HFFc6 (cell line): ENCODE data around the gene ALK. TPM values are rescaled to one million over a fixed set of nuclear protein-coding genes. Genes with fewer than 3 reads are reported as not detected.

Experiments
- DNase-seq: peaks from one replicate; pipeline ENCODE4 v3.0.0-alpha.2; 2018
- H3K27ac Mint-ChIP-seq: 2 replicates; pipeline ENCODE4 v1.8.0; 2020; ENCODE audit warnings: mild to moderate bottlenecking, mixed read lengths
- H3K27me3 Mint-ChIP-seq: 2 replicates; pipeline ENCODE4 v1.8.0; 2021; ENCODE audit warnings: mild to moderate bottlenecking, moderate library complexity, mixed read lengths; ENCODE audit not compliant: insufficient read depth
- H3K36me3 Mint-ChIP-seq: 2 replicates; pipeline ENCODE4 v1.8.0; 2021; ENCODE audit warnings: low read depth, mixed read lengths
- H3K4me1 Mint-ChIP-seq: 2 replicates; pipeline ENCODE4 v1.8.0; 2020; ENCODE audit warnings: low read depth, mixed read lengths
- H3K4me3 Mint-ChIP-seq: 2 replicates; pipeline ENCODE4 v1.8.0; 2020; ENCODE audit warnings: mild to moderate bottlenecking, moderate library complexity, mixed read lengths
- H3K9me3 Mint-ChIP-seq: 2 replicates; pipeline ENCODE4 v1.8.0; 2020; ENCODE audit warnings: mild to moderate bottlenecking, mixed read lengths
- total RNA-seq, 6 experiments: library from RNA; stranded (reverse); fragmentation: NEBNext Ultra II Directional; extraction: Animal tissue kit (Norgen Biotek cat#: 25700); gene quantifications; 2 replicates in 1 of 6; 3 replicates in 5 of 6; pipeline ENCODE4 v1.2.3, GENCODE V29; 2021
- TF ChIP-seq, protein P1 (sequence below): fragments of 200-600 bp; sonication (generic); IDR thresholded peaks from 2 replicates; pipeline ENCODE4 v1.5.0; 2021; ENCODE audit warnings: antibody characterized with exemption, mild to moderate bottlenecking

ALK gene
- total RNA-seq, 6 experiments from 2014 or later = not detected

DNA sequence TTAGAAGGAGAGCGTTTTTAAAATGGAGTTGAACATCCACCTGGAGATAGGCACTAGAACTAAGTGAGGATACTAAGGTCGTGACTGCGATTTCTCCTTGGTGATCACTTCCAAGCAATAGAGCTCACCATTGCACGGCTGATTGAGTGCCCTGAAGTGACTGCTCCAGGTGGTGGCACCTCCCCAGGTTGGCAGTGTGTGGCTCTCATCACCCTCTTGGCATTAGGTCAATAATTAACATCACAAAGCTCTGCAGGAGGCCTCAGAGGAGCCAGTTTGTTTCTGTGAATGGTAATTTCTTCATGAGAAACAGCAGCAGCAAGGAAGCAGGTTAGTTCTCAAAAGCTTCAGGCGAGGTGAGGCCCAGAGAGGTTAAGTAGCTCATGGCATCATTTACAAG is 546.6 kb downstream of the ALK start:
- H3K27ac Mint-ChIP-seq = no peak overlapping the region
- H3K4me1 Mint-ChIP-seq = no peaks in the 10 kb centered on the region
- TF ChIP-seq, protein P1, sequence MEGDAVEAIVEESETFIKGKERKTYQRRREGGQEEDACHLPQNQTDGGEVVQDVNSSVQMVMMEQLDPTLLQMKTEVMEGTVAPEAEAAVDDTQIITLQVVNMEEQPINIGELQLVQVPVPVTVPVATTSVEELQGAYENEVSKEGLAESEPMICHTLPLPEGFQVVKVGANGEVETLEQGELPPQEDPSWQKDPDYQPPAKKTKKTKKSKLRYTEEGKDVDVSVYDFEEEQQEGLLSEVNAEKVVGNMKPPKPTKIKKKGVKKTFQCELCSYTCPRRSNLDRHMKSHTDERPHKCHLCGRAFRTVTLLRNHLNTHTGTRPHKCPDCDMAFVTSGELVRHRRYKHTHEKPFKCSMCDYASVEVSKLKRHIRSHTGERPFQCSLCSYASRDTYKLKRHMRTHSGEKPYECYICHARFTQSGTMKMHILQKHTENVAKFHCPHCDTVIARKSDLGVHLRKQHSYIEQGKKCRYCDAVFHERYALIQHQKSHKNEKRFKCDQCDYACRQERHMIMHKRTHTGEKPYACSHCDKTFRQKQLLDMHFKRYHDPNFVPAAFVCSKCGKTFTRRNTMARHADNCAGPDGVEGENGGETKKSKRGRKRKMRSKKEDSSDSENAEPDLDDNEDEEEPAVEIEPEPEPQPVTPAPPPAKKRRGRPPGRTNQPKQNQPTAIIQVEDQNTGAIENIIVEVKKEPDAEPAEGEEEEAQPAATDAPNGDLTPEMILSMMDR = no peak

DNA sequence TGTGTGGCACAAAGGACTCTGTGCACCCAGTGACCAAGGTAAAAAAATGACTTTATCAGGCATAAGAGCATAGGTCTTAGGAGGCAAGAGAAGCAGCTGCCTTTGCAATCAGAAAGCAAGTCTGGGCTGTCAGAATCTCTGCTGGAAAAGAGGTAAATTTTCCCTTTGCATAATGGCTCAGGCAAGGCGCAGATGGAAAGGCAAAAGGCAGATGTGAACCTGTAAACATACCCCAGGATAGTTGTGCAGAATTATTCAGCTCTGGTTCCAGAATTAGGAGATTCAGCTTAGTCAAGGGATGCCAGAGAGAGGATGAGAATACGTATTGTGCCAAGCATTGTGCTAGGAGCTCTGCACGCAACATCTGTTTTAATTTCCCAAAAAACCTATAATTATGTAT is 547.5 kb downstream of the ALK start:
- Mint-ChIP-seq H3K36me3 (no peaks in the 10 kb centered on the region), H3K4me3 (no peak overlapping the region), H3K27me3 (peaks cover 6% of the 10 kb centered on the region), H3K27ac (no peak overlapping the region), H3K9me3 (no peaks in the 10 kb centered on the region), H3K4me1 (no peaks in the 10 kb centered on the region)
- DNase-seq = no peak
- TF ChIP-seq, protein P1 = no peak

More for the DNA sequence above, 546.6 kb downstream of the ALK start:
- no peak for DNase-seq
- H3K36me3 Mint-ChIP-seq = no peaks in the 10 kb centered on the region
- H3K9me3 Mint-ChIP-seq = no peaks in the 10 kb centered on the region
- H3K27me3 Mint-ChIP-seq = peaks cover 5% of the 10 kb centered on the region
- no peak overlapping the region for H3K4me3 Mint-ChIP-seq

DNA sequence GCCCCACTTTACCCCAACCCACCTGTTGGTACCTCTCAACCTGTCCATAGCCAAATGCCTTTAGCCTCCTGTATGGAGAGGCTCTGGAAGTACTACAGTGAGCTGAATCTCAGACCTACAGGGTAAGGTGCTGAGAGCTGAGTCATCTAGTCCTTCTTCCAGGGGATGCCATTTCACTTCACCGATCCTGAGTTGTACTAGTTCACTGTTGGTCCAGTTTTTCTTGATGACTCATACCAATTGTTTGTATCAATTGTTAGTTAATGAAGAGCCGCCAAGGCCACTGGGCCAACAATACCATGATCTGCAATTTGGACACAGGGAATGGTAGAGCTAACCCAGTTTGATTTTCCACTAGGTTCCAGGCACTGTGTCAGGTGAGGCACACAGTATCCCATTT is 549.2 kb downstream of the ALK start:
- TF ChIP-seq, protein P1 = no peak
- no peaks in the 10 kb centered on the region for H3K4me1 Mint-ChIP-seq
- no peaks in the 10 kb centered on the region for H3K36me3 Mint-ChIP-seq
- no peak for DNase-seq
- H3K27me3 Mint-ChIP-seq = peaks cover 6% of the 10 kb centered on the region
- no peak overlapping the region for H3K4me3 Mint-ChIP-seq
- H3K27ac Mint-ChIP-seq = no peak overlapping the region
- no peaks in the 10 kb centered on the region for H3K9me3 Mint-ChIP-seq

DNA sequence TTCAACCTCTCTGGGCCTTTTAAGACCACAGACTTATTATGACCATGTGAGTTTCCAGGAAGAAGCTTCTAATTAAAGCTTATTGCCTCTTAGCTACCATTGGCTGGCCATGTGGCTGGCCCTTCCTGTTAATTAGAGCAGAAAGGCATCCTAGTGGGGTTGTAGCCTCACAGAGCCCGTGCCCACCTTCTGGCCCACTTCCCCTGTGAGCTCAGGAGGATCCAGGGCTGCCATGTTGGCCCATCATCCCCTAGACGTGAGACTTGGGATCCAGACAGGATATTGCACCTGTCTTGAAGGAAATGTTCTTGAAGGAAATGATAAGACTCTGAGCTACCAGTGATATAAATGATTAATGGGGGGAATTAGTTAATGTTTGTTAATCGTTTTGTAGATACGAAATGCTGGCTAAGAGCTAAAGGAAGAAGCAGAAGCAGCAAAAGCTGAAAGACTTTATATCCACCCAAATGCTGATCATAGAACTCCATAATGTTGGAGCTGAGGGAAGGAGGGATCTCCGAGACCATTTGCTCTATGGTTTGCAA is 550.7 kb downstream of the ALK start:
- Mint-ChIP-seq H3K27me3 (peaks cover 12% of the 10 kb centered on the region), H3K27ac (no peak overlapping the region), H3K4me1 (no peaks in the 10 kb centered on the region), H3K9me3 (no peaks in the 10 kb centered on the region), H3K36me3 (no peaks in the 10 kb centered on the region), H3K4me3 (no peak overlapping the region)
- TF ChIP-seq, protein P1 = no peak
- no peak for DNase-seq

DNA sequence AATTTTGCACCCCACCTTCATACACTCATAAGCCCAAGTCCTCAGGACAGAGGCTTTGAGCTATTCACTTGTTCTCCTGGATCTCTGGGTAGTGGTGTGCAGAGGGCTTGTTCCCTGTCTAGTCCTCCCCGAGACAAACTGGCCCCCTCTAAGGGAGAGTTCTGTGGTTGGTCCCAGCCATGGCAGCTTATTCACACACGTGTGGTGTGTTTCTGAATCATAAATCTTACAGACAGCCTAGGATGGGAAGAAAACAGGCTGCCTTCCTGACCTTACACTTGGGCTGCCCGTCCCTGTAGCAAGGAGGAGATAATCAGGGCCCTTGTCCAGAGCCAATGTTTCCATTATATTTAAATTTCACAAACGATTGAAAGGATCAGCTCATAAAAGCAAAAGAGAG is 551.2 kb downstream of the ALK start:
- no peaks in the 10 kb centered on the region for H3K36me3 Mint-ChIP-seq
- H3K4me1 Mint-ChIP-seq = no peaks in the 10 kb centered on the region
- no peaks in the 10 kb centered on the region for H3K9me3 Mint-ChIP-seq
- DNase-seq = no peak
- TF ChIP-seq, protein P1 = no peak
- peaks cover 12% of the 10 kb centered on the region for H3K27me3 Mint-ChIP-seq
- H3K27ac Mint-ChIP-seq = no peak overlapping the region
- H3K4me3 Mint-ChIP-seq = no peak overlapping the region

DNA sequence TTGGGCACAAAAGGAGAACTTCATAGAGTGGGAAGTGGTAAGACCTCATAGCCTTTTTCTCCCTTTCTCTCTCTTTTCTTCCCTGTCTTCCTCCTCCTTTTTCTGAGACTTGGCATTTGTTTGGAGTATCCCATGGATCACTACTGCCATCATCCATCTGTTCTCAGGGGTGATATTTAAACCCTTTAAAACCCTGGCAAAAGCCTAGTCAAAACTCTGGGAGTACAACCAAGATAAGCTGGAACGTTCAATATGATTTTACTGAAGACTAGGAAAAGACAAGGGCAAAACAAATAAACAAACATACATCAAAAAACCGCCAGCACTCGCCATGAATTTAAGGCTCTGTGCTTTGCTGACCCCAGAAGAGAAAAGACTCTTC is 552.7 kb downstream of the ALK start:
- Mint-ChIP-seq H3K27me3 (peaks cover 10% of the 10 kb centered on the region), H3K4me3 (no peak overlapping the region), H3K4me1 (no peaks in the 10 kb centered on the region), H3K9me3 (no peaks in the 10 kb centered on the region), H3K27ac (no peak overlapping the region), H3K36me3 (no peaks in the 10 kb centered on the region)
- DNase-seq = no peak
- TF ChIP-seq, protein P1 = no peak
